CD14-positive monocyte (primary cell): ENCODE measurements around the gene ANKRD13B. TPM values are rescaled to one million over a fixed set of nuclear protein-coding genes. Genes with fewer than 3 reads are reported as not detected.
A peak's percentile ranks its signal among the peaks of the same experiment; 100 is the strongest.

Source experiments
- DNase-seq, 3 donors: peaks; one replicate each; pipeline ENCODE4 v3.0.0-alpha.2; 2011 to 2022
- H2AFZ ChIP-seq: 2 replicates; pipeline ENCODE4 v1.6.0; 2012; ENCODE audit warnings: mild to moderate bottlenecking, low read depth, low read length, inconsistent platforms; ENCODE audit not compliant: insufficient read depth, poor library complexity, severe bottlenecking
- H3K27ac ChIP-seq, 2 donors: 1 replicate in 1 of 2; 2 replicates in 1 of 2; pipeline ENCODE4 v1.5.1; 2012 to 2013; ENCODE audit warnings: low read length in 2 of 2, control low read depth in 1 of 2, inconsistent platforms in 1 of 2, low read depth in 1 of 2, mild to moderate bottlenecking in 1 of 2
- H3K27me3 ChIP-seq, 2 donors: one replicate each; pipeline versions ENCODE4 v1.6.0 to v1.6.1; 2011 to 2013; ENCODE audit warnings: low read length in 2 of 2; ENCODE audit not compliant: control insufficient read depth in 2 of 2, insufficient read depth in 2 of 2
- H3K36me3 ChIP-seq, 2 donors: replicated peaks in 1 of 2; 1 replicate in 1 of 2; 2 replicates in 1 of 2; pipeline versions ENCODE4 v1.5.1 to v1.6.1; 2012 to 2013; ENCODE audit warnings: low read length in 2 of 2, control low read depth in 1 of 2, inconsistent platforms in 1 of 2, mild to moderate bottlenecking in 1 of 2; ENCODE audit not compliant: insufficient read depth in 2 of 2, control insufficient read depth in 1 of 2
- H3K4me1 ChIP-seq, 2 donors: 1 replicate in 1 of 2; 2 replicates in 1 of 2; pipeline versions ENCODE4 v1.5.1 to v1.6.1; 2012 to 2013; ENCODE audit warnings: low read length in 2 of 2, control low read depth in 1 of 2, inconsistent platforms in 1 of 2, mild to moderate bottlenecking in 1 of 2, moderate library complexity in 1 of 2; ENCODE audit not compliant: insufficient read depth in 2 of 2, control insufficient read depth in 1 of 2
- H3K4me2 ChIP-seq: replicated peaks from 2 replicates; pipeline ENCODE3; 2012; ENCODE audit warnings: low read length, moderate library complexity, mild to moderate bottlenecking; ENCODE audit not compliant: poor library complexity, severe bottlenecking; ENCODE audit errors: extremely low read depth
- H3K4me3 ChIP-seq, 3 experiments: fragments of 200-600 bp in 1 of 3; sonication (generic) in 1 of 3; replicated peaks in 1 of 3; 1 replicate in 2 of 3; 2 replicates in 1 of 3; pipeline ENCODE4 v1.5.1; 2011 to 2013; ENCODE audit warnings: low read length in 3 of 3, mild to moderate bottlenecking in 3 of 3, control low read depth in 2 of 3, low read depth in 2 of 3, inconsistent platforms in 1 of 3, moderate library complexity in 1 of 3
- H3K79me2 ChIP-seq: 2 replicates; pipeline ENCODE4 v1.6.0; 2012; ENCODE audit warnings: mild to moderate bottlenecking, control low read depth, inconsistent platforms, low read length, moderate library complexity; ENCODE audit not compliant: insufficient read depth
- H3K9ac ChIP-seq: 2 replicates; pipeline ENCODE4 v1.6.0; 2017; ENCODE audit warnings: low read length, mild to moderate bottlenecking; ENCODE audit not compliant: insufficient read depth, poor library complexity, severe bottlenecking
- H3K9me3 ChIP-seq, 2 donors: replicated peaks in 1 of 2; 1 replicate in 1 of 2; 2 replicates in 1 of 2; pipeline versions ENCODE4 v1.5.1 to v1.6.1; 2012 to 2013; ENCODE audit warnings: low read length in 2 of 2, control low read depth in 1 of 2; ENCODE audit not compliant: control insufficient read depth in 1 of 2, insufficient read depth in 1 of 2
- H4K20me1 ChIP-seq: 2 replicates; pipeline ENCODE4 v1.6.0; 2012; ENCODE audit warnings: mild to moderate bottlenecking, low read length, control low read depth, moderate library complexity; ENCODE audit not compliant: insufficient read depth
- H3K27ac Mint-ChIP-seq, 7 donors: one replicate each; pipeline ENCODE4 v1.8.0; 2020; ENCODE audit warnings: mild to moderate bottlenecking in 7 of 7, mixed read lengths in 7 of 7, moderate library complexity in 6 of 7, inconsistent platforms in 2 of 7
- H3K27me3 Mint-ChIP-seq, 3 donors: one replicate each; pipeline ENCODE4 v1.8.0; 2021 to 2022; ENCODE audit warnings: low read depth in 3 of 3, mild to moderate bottlenecking in 3 of 3, mixed read lengths in 3 of 3, moderate library complexity in 3 of 3, inconsistent platforms in 1 of 3
- H3K36me3 Mint-ChIP-seq, 2 donors: one replicate each; pipeline ENCODE4 v1.8.0; 2020; ENCODE audit warnings: mixed read lengths in 2 of 2, inconsistent platforms in 1 of 2, mild to moderate bottlenecking in 1 of 2
- H3K4me1 Mint-ChIP-seq: one replicate; pipeline ENCODE4 v1.8.0; 2020; ENCODE audit warnings: mild to moderate bottlenecking, mixed read lengths
- H3K4me3 Mint-ChIP-seq, 2 donors: one replicate each; pipeline ENCODE4 v1.8.0; 2020; ENCODE audit warnings: mild to moderate bottlenecking in 2 of 2, mixed read lengths in 2 of 2, moderate library complexity in 1 of 2
- H3K9me3 Mint-ChIP-seq, 7 donors: one replicate each; pipeline ENCODE4 v1.8.0; 2020 to 2022; ENCODE audit warnings: mixed read lengths in 7 of 7, mild to moderate bottlenecking in 6 of 7, moderate library complexity in 6 of 7, inconsistent platforms in 2 of 7
- WGBS: methylation state at CpG from one replicate; pipeline ENCODE4 v1.1.5; 2013; ENCODE audit warnings: missing lambda C conversion rate; ENCODE audit not compliant: insufficient coverage; 5-methylcytosine and 5-hydroxymethylcytosine counted together
- intact Hi-C, 2 donors: fragments of 100-400 bp; cut with micrococcal nuclease; formaldehyde crosslinking; loops; one replicate each; pipeline versions ENCODE4 v1.15.0 to v1.15.1; 2023
- polyA plus RNA-seq, 3 donors: library from polyadenylated mRNA; depleted of rRNA in 1 of 3; unstranded in 2 of 3; stranded (reverse) in 1 of 3; fragments of 300-500 nt in 2 of 3; fragments of >200 nt in 1 of 3; fragmentation: Illumina TruSeq in 2 of 3; gene quantifications; 1 replicate in 2 of 3; 2 replicates in 1 of 3; pipeline ENCODE4 v1.2.3, GENCODE V29; 2012 to 2021
- TF ChIP-seq, protein P1 (sequence below): fragments of 200-600 bp; IDR thresholded peaks from one replicate; pipeline ENCODE4 v1.8.0; 2022; ENCODE audit warnings: antibody characterized with exemption, mild to moderate bottlenecking

Gene ANKRD13B
- polyA plus RNA-seq, 3 donors, result 0.37 TPM; not detected in 2

DNA sequence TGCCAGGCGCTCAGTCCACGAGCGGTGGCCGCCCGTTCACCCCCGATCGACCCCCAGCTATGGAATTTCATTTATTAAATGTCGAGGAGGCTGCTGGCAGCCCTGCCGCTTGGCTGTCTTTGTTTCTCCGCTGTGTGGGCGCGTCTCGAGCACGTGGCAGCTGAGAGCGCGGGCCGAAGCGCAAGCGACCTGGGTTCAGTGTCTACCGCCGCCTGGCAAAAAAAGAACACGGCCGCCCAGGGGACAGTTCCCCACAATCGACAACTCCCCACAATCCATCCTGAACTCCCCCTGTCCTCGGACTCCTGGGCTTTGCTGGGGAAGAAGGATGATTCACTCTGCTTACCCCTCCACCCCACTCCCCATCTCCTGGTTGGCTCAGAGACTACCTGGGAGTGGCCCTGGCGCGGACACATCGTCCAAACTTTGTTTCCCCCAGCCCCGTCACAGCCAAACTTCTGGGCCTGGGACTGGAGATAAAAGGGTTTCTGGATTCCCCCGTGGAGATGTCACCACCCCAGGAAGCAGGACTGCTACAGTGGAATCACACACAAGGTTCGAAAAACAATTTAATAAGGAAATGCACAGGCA, 1.7 kb upstream of the ANKRD13B start:
- peaks cover 65% of the 10 kb centered on the region for H3K4me1 Mint-ChIP-seq
- DNase-seq, result peak in 1 of 3 donors; percentile 54
- peaks cover 0 to 3% (median 0%) of the 10 kb centered on the region in 7 donors for H3K9me3 Mint-ChIP-seq
- Histone ChIP-seq H3K9ac (no peak overlapping the region), H3K9me3 (no peaks in the 10 kb centered on the region), H3K4me2 (peak overlapping the region; percentile 96), H3K79me2 (peaks cover 28% of the 10 kb centered on the region), H3K36me3 (no peaks in the 10 kb centered on the region), H3K4me3 (peak overlapping the region in 2 of 3 experiments; percentile 23 to 88), H3K27ac (no peak overlapping the region), H3K27me3 (peaks cover 2 to 29% of the 10 kb centered on the region in 2 donors), H4K20me1 (peaks cover 30% of the 10 kb centered on the region), H3K4me1 (peaks cover 65 to 70% of the 10 kb centered on the region in 2 donors), H2AFZ (peak overlapping the region; percentile 73)
- H3K27me3 Mint-ChIP-seq, result peaks cover 24 to 45% (median 33%) of the 10 kb centered on the region in 3 donors
- no peaks in the 10 kb centered on the region for H3K36me3 Mint-ChIP-seq
- peak overlapping the region; percentile 75 to 92 for H3K4me3 Mint-ChIP-seq
- intact Hi-C loops, result no loop called here
- under 1% methylated on average over 26 of the region's 31 CpGs for WGBS
- TF ChIP-seq, protein P1, sequence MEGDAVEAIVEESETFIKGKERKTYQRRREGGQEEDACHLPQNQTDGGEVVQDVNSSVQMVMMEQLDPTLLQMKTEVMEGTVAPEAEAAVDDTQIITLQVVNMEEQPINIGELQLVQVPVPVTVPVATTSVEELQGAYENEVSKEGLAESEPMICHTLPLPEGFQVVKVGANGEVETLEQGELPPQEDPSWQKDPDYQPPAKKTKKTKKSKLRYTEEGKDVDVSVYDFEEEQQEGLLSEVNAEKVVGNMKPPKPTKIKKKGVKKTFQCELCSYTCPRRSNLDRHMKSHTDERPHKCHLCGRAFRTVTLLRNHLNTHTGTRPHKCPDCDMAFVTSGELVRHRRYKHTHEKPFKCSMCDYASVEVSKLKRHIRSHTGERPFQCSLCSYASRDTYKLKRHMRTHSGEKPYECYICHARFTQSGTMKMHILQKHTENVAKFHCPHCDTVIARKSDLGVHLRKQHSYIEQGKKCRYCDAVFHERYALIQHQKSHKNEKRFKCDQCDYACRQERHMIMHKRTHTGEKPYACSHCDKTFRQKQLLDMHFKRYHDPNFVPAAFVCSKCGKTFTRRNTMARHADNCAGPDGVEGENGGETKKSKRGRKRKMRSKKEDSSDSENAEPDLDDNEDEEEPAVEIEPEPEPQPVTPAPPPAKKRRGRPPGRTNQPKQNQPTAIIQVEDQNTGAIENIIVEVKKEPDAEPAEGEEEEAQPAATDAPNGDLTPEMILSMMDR, result no peak
- peak overlapping the region in 1 of 7 donors; percentile 50 for H3K27ac Mint-ChIP-seq

DNA sequence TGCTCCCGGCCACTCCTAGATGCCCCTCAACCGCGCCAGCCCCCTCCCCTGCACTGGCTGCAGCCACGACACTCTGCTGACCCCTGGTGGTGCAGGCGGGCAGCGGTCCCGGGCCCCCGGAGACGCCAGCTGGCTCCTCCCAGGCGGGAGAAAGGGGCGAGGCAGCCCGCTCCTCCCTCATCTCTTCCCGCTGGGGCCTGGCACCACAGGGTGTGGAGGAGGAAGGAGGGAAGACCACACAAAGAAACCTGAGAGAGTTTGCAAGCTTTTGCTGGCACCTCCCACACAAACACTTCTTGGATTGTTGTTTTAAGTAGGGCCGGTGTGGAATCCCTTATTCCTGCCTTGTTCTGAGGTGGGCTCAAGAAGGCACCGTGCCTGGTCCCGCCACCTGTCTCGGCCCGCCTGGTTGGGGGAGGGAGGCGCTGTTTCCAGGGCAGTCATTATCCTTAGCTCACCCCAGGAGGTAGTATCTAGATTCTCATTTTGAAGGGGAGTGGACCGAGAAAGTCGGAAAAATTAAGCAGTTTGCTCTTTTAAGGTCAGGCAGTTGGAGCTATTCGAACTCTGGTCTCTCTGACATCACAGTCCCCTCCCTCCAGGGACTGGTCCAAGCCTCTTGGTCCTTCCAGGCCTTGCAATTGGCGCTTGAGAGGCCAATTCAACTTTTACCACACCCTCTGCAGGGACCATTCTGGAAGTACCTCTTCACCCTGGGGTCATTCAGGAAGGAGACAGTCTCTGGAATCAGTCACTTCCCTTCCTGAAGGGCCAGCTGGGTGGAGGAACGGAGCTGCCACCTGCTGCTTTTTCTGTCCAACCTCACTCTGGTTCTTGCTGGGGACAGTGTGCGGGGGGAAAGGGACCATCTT, 959 bp upstream of the ANKRD13B start:
- H3K36me3 ChIP-seq, result no peaks in the 10 kb centered on the region
- H3K27me3 ChIP-seq, result peaks cover 2 to 29% of the 10 kb centered on the region in 2 donors
- H3K79me2 ChIP-seq, result peaks cover 21% of the 10 kb centered on the region
- intact Hi-C loops, result no loop called here
- Mint-ChIP-seq H3K9me3 (peaks cover 0 to 3% (median 0%) of the 10 kb centered on the region in 7 donors), H3K4me3 (peak overlapping the region; percentile 75 to 92), H3K4me1 (peaks cover 58% of the 10 kb centered on the region), H3K27me3 (peaks cover 24 to 45% (median 35%) of the 10 kb centered on the region in 3 donors), H3K36me3 (no peaks in the 10 kb centered on the region), H3K27ac (peak overlapping the region in 3 of 7 donors; percentile 38 to 74 (median 50))
- DNase-seq, result peak in 2 of 3 donors; percentile 60 to 63
- H3K4me2 ChIP-seq, result peak overlapping the region; percentile 96
- H4K20me1 ChIP-seq, result peaks cover 23% of the 10 kb centered on the region
- TF ChIP-seq, protein P1, result peak; percentile 89
- H3K9ac ChIP-seq, result no peak overlapping the region
- peak overlapping the region in 2 of 3 experiments; percentile 23 to 88 for H3K4me3 ChIP-seq
- peak overlapping the region; percentile 73 for H2AFZ ChIP-seq
- no peak overlapping the region for H3K27ac ChIP-seq
- WGBS, result 11% methylated on average over 11 of the region's 25 CpGs
- no peaks in the 10 kb centered on the region for H3K9me3 ChIP-seq
- peaks cover 58 to 62% of the 10 kb centered on the region in 2 donors for H3K4me1 ChIP-seq
